Erythroblast (primary cell): ENCODE data around the gene OLA1.

Experiments used
- GATA1 ChIP-seq: IDR thresholded peaks from 2 replicates; pipeline ENCODE4 v1.6.1; 2011; ENCODE audit warnings: low read depth, mild to moderate bottlenecking, control low read depth, low read length, moderate library complexity
- POLR2A ChIP-seq: IDR thresholded peaks from 2 replicates; pipeline ENCODE4 v1.6.1; 2011; ENCODE audit warnings: mild to moderate bottlenecking, low read length

DNA sequence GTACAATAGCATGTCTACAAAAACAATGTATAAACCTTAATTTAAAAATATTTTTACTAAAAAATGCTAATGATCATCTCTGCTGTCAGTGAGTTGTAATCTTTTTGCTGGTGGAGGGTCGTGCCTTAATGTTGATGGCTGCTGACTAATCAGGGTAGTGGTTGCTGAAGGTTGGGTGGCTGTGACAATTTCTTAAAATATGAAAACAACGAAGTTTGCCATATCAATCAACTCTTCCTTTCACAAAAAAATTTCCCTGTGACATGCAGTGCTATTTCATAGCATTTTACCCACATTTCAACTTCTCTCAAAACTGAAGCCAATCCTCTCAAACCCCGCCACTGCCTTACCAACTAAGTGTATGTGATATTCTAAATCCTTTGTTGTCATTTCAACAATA, 112.4 kb downstream of the OLA1 start:
- TF ChIP-seq POLR2A (no peak), GATA1 (no peak)
